ENCODE measurements around the gene MFSD2B. TPM values are rescaled to one million over a fixed set of nuclear protein-coding genes. Genes with fewer than 3 reads are reported as not detected.

MFSD2B gene
- total and polyA plus RNA-seq, 10 of the 15 experiments (the other 5 are each of a cell fraction or from before 2014, with no cell fraction given): 0.07 to 0.51 (median 0.16) TPM; not detected in 4

GRCh38 chr2:24018241-24018640, 8.4 kb downstream of the MFSD2B start (continued):
- TF ChIP-seq MAX (IDR thresholded peaks at IDR 0.05; ENCODE audit: low read depth, low read length): no peak
- no peak for TF ChIP-seq POLR2AphosphoS5 (IDR thresholded peaks at IDR 0.05; ENCODE audit: low read length)
- TF ChIP-seq PML (IDR thresholded peaks at IDR 0.05; ENCODE audit: low read length): no peak
- TF ChIP-seq SUZ12 (IDR thresholded peaks at IDR 0.05; ENCODE audit: unreplicated experiment): no peak
- TF ChIP-seq MEF2B (IDR thresholded peaks at IDR 0.05; ENCODE audit: partially characterized antibody, poor library complexity, severe bottlenecking): no peak
- no peak for TF ChIP-seq DPF2 (IDR thresholded peaks at IDR 0.05)

- ATAC-seq (no peak), FAIRE-seq (no peak), DNase-seq (ENCODE audit: low read depth, low spot score) (no peak)
- intact Hi-C loops (cut with micrococcal nuclease; ENCODE audit: unreplicated experiment): loop anchor here (2.0 kb wide), 1 partner anchor 65 kb away; the partner anchor contains the start of gene TP53I3
- WGBS (ENCODE audit: insufficient coverage, insufficient replicate concordance, low lambda C conversion rate, missing lambda C conversion rate): 70% methylated on average over 5 of the region's 5 CpGs
- ChIA-PET CTCF (no interaction called here), RAD21 (ENCODE audit: unreplicated experiment) (no interaction called here), POLR2A (no interaction called here), SMC1A (ENCODE audit: uncharacterized antibody, unreplicated experiment) (no interaction called here)
- Histone ChIP-seq H3K9me3 (replicated peaks; ENCODE audit: control insufficient read depth, insufficient read depth, low read length) (no peaks in the 10 kb centered on the region), H3K4me3 (no peak overlapping the region), H3K9ac (ENCODE audit: control insufficient read depth, insufficient read depth, low read length) (no peak overlapping the region), H3K36me3 (ENCODE audit: control insufficient read depth in 2 of 2, insufficient read depth in 2 of 2, low read length in 1 of 2) (peaks cover 0 to 7% of the 10 kb centered on the region in 2 experiments; a peak in 3 of 4 replicates), H3K27me3 (replicated peaks in 1 of 2; ENCODE audit: control insufficient read depth in 2 of 2, insufficient read depth in 2 of 2, low read length in 1 of 2) (no peaks in the 10 kb centered on the region), H2AFZ (ENCODE audit: control insufficient read depth, low read depth, low read length) (no peak overlapping the region), H3K4me2 (ENCODE audit: control insufficient read depth, insufficient read depth) (no peak overlapping the region), H4K20me1 (ENCODE audit: control insufficient read depth, insufficient read depth) (no peaks in the 10 kb centered on the region), H3K79me2 (ENCODE audit: control insufficient read depth, insufficient read depth, low read length) (no peaks in the 10 kb centered on the region), H3K27ac (ENCODE audit: control insufficient read depth, insufficient read depth) (no peak overlapping the region), H3K4me1 (ENCODE audit: control insufficient read depth, insufficient read depth, low read length) (no peaks in the 10 kb centered on the region)
- BruUV-seq (replicated peaks): no TSS peak
- in situ Hi-C loops (cut with MboI): no loop called here
- TF ChIP-seq PAX5 (IDR thresholded peaks at IDR 0.05; ENCODE audit: borderline replicate concordance, low read depth, low read length): no peak
- TF ChIP-seq NKRF (conservative IDR thresholded peaks at IDR 0.05): no peak
Measured at GRCh38 chr2:24019729-24020128, 9.8 kb downstream of the MFSD2B start.
